OCI-LY1 (cell line): ENCODE measurements around the gene TXNIP.

Source experiments
- H2AFZ ChIP-seq: fragments of 200-600 bp; sonication (generic), shearing (Covaris generic); 2 replicates; pipeline ENCODE4 v1.6.0; 2014; ENCODE audit warnings: antibody characterized with exemption, mild to moderate bottlenecking, low read length
- H3F3A ChIP-seq: fragments of 200-600 bp; sonication (generic), shearing (Covaris generic); 2 replicates; pipeline ENCODE4 v1.6.0; 2014; ENCODE audit warnings: mild to moderate bottlenecking, antibody characterized with exemption, low read length, moderate library complexity; ENCODE audit not compliant: insufficient read depth
- H3K27ac ChIP-seq: fragments of 200-600 bp; sonication (generic); 2 replicates; pipeline ENCODE4 v1.5.1; 2014; ENCODE audit warnings: low read length, mixed run types, mild to moderate bottlenecking, low read depth; ENCODE audit not compliant: poor library complexity, severe bottlenecking
- H3K27me3 ChIP-seq: fragments of 200-600 bp; sonication (generic); 2 replicates; pipeline ENCODE4 v1.6.0; 2014; ENCODE audit warnings: antibody characterized with exemption, mild to moderate bottlenecking, low read length, moderate library complexity; ENCODE audit not compliant: insufficient read depth
- H3K36me3 ChIP-seq: fragments of 200-600 bp; sonication (generic); 2 replicates; pipeline ENCODE4 v1.6.1; 2014; ENCODE audit warnings: mild to moderate bottlenecking, antibody characterized with exemption, low read length, moderate library complexity, mixed read lengths; ENCODE audit not compliant: insufficient read depth
- H3K4me1 ChIP-seq: fragments of 200-600 bp; sonication (generic); 2 replicates; pipeline ENCODE4 v1.5.1; 2014; ENCODE audit warnings: mild to moderate bottlenecking, low read length, moderate library complexity; ENCODE audit not compliant: insufficient read depth, severe bottlenecking
- H3K4me2 ChIP-seq: fragments of 200-600 bp; sonication (generic), shearing (Covaris generic); 2 replicates; pipeline ENCODE4 v1.6.1; 2014; ENCODE audit warnings: low read length
- H3K4me3 ChIP-seq: fragments of 200-600 bp; sonication (generic); 2 replicates; pipeline ENCODE4 v1.5.1; 2014; ENCODE audit warnings: low read length, low read depth, mild to moderate bottlenecking, mixed read lengths; ENCODE audit not compliant: poor library complexity, severe bottlenecking
- H3K79me2 ChIP-seq: fragments of 200-600 bp; shearing (Covaris generic); 2 replicates; pipeline ENCODE4 v1.6.1; 2016; ENCODE audit warnings: mixed run types, low read length, mixed read lengths; ENCODE audit not compliant: insufficient read depth
- H3K9ac ChIP-seq: fragments of 200-600 bp; sonication (generic), shearing (Covaris generic); 2 replicates; pipeline ENCODE4 v1.6.1; 2014; ENCODE audit warnings: mild to moderate bottlenecking, low read length, mixed read lengths
- H3K9me2 ChIP-seq: fragments of 200-600 bp; sonication (generic), shearing (Covaris generic); 2 replicates; pipeline ENCODE4 v1.6.1; 2014; ENCODE audit warnings: low read depth, mild to moderate bottlenecking, low read length, mixed read lengths
- H3K9me3 ChIP-seq: fragments of 200-600 bp; shearing (Covaris generic); 2 replicates; pipeline ENCODE4 v1.6.1; 2014; ENCODE audit warnings: low read length, mixed read lengths
- H4K20me1 ChIP-seq: fragments of 200-600 bp; sonication (generic), shearing (Covaris generic); 2 replicates; pipeline ENCODE4 v1.6.0; 2016; ENCODE audit warnings: mild to moderate bottlenecking, low read length; ENCODE audit not compliant: insufficient read depth
- CTCF ChIP-seq: fragments of 200-600 bp; sonication (generic), shearing (Covaris generic); IDR thresholded peaks from 2 replicates; pipeline ENCODE4 v1.5.1; 2017; ENCODE audit warnings: mild to moderate bottlenecking, antibody characterized with exemption, low read length, moderate library complexity, mixed read lengths
- EZH2 ChIP-seq: fragments of 200-600 bp; sonication (generic), shearing (Covaris generic); IDR thresholded peaks from 2 replicates; pipeline ENCODE4 v1.8.0; 2017; ENCODE audit warnings: borderline replicate concordance, mixed run types, mild to moderate bottlenecking, antibody characterized with exemption, low read length, moderate library complexity, mixed read lengths

Gene TXNIP

GRCh38 chr1:145961109-145961424 lies 35.3 kb downstream of the TXNIP start:
- Histone ChIP-seq H3K9me2 (no peaks in the 10 kb centered on the region), H3K27me3 (no peaks in the 10 kb centered on the region), H3K79me2 (no peaks in the 10 kb centered on the region), H3K4me1 (peaks cover 75% of the 10 kb centered on the region), H3K4me3 (peak overlapping the region; percentile 71), H2AFZ (no peak overlapping the region), H3F3A (0 out of 2 replicates have a peak, but pooled peaks cover 6% of the 10 kb centered on the region), H3K27ac (peak overlapping the region; percentile 67), H3K36me3 (no peaks in the 10 kb centered on the region), H3K9me3 (no peaks in the 10 kb centered on the region), H4K20me1 (no peaks in the 10 kb centered on the region), H3K9ac (peak overlapping the region; percentile 74), H3K4me2 (peak overlapping the region; percentile 75)
- TF ChIP-seq EZH2 (no peak), CTCF (no peak)

GRCh38 chr1:145960468-145961108 lies 35.8 kb downstream of the TXNIP start:
- Histone ChIP-seq H3K4me3 (peak overlapping the region; percentile 71), H3K27me3 (no peaks in the 10 kb centered on the region), H3K9me2 (no peaks in the 10 kb centered on the region), H3K79me2 (no peaks in the 10 kb centered on the region), H3K27ac (peak overlapping the region; percentile 67), H3K4me2 (peak overlapping the region; percentile 75), H3K9ac (peak overlapping the region; percentile 74), H2AFZ (no peak overlapping the region), H3K9me3 (no peaks in the 10 kb centered on the region), H4K20me1 (no peaks in the 10 kb centered on the region), H3K36me3 (no peaks in the 10 kb centered on the region), H3F3A (0 out of 2 replicates have a peak, but pooled peaks cover 6% of the 10 kb centered on the region), H3K4me1 (peaks cover 78% of the 10 kb centered on the region)
- TF ChIP-seq EZH2 (no peak), CTCF (no peak)

GRCh38 chr1:145959957-145960467 lies 36.4 kb downstream of the TXNIP start:
- peak overlapping the region; percentile 67 for H3K27ac ChIP-seq
- H4K20me1 ChIP-seq = no peaks in the 10 kb centered on the region
- H3K9me3 ChIP-seq = no peaks in the 10 kb centered on the region
- peak overlapping the region; percentile 71 for H3K4me3 ChIP-seq
- H3K36me3 ChIP-seq = no peaks in the 10 kb centered on the region
- H3K9ac ChIP-seq = no peak overlapping the region
- 0 out of 2 replicates have a peak, but pooled peaks cover 6% of the 10 kb centered on the region for H3F3A ChIP-seq
- H3K27me3 ChIP-seq = no peaks in the 10 kb centered on the region
- H3K79me2 ChIP-seq = no peaks in the 10 kb centered on the region
- no peaks in the 10 kb centered on the region for H3K9me2 ChIP-seq
- H3K4me1 ChIP-seq = peaks cover 78% of the 10 kb centered on the region
- TF ChIP-seq EZH2 = no peak
- TF ChIP-seq CTCF = no peak
- peak overlapping the region; percentile 75 for H3K4me2 ChIP-seq
- no peak overlapping the region for H2AFZ ChIP-seq
